ENCODE data around the gene MDM2. TPM values are rescaled to one million over a fixed set of nuclear protein-coding genes. Genes with fewer than 3 reads are reported as not detected.

MDM2 gene
- total RNA-seq, 1 donor from 2014 or later, result 36.0 TPM

DNA sequence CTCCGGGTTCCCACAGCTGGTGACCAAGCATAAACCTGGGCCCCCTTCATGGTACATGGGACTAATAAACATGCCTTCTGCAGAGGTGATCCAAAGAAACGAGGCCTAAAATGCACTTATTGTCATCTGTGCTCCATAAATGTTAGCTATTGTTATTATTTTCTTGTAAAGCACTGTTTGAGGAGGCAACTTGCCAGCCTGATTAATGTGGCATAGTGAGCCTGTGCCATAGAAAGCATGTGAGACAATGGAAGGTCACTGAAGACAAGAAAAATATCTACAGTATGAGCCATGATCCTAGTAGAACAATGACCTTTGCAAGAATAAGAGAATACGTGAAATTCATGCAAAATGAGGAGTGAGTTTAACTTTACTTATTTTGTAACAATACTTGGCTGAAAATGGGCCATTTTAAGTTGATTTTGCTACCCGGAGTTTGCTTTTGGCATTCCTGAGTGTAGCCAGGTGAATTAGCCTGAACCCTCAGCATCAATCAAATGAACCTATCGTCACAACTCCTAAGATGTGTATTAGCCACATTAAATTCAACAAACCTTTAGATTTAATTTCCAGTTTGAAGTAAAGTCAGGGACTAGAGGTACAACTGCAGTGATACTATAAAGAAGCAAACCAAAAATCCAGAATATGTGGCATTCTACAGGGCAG lies 72.8 kb downstream of the MDM2 start:
- Histone ChIP-seq H3K36me3 (peaks cover 4% of the 10 kb centered on the region), H3K27ac (replicated peaks) (no peak overlapping the region), H3K4me1 (peaks cover 7% of the 10 kb centered on the region), H3K27me3 (ENCODE audit: low read depth) (no peaks in the 10 kb centered on the region), H3K9me3 (replicated peaks) (peaks cover 13% of the 10 kb centered on the region), H3K4me3 (no peak overlapping the region)
- intact Hi-C loops (cut with micrococcal nuclease), result no loop called here
- DNase-seq, result no peak
- TF ChIP-seq, protein P1, sequence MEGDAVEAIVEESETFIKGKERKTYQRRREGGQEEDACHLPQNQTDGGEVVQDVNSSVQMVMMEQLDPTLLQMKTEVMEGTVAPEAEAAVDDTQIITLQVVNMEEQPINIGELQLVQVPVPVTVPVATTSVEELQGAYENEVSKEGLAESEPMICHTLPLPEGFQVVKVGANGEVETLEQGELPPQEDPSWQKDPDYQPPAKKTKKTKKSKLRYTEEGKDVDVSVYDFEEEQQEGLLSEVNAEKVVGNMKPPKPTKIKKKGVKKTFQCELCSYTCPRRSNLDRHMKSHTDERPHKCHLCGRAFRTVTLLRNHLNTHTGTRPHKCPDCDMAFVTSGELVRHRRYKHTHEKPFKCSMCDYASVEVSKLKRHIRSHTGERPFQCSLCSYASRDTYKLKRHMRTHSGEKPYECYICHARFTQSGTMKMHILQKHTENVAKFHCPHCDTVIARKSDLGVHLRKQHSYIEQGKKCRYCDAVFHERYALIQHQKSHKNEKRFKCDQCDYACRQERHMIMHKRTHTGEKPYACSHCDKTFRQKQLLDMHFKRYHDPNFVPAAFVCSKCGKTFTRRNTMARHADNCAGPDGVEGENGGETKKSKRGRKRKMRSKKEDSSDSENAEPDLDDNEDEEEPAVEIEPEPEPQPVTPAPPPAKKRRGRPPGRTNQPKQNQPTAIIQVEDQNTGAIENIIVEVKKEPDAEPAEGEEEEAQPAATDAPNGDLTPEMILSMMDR (IDR thresholded peaks at IDR 0.05; ENCODE audit: borderline replicate concordance), result no peak

DNA sequence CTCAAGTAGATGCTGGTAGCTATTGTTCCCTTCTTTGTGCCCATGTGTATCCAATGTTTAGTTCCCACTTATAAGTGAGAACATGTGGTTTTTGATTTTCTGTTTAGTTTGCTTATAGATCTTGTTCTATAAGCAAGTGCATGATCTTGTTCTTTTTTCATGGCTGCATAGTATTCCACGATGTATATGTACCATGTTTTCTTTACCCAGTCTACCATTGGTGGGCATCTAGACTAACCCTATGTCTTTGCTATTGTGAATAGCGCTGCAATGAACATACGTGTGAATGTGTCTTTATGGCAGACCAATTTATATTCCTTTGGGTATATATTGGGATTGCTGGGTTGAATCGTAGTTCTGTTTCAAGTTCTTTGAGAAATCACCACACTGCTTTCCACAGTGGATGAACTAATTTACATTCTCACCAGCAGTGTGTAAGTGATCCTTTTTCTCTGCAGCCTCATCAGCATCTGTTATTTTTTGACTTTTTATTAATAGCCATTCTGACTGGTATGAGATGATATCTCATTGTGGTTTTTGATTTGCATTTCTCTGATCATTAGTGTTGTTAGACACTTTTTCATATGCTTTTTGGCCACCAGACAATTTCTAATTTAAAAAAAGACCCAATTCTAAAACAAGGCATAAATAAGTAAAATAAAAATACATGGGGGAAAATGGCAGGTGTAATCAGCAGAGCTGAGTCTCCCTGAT lies 74.4 kb downstream of the MDM2 start:
- no peaks in the 10 kb centered on the region for H3K27me3 ChIP-seq (ENCODE audit: low read depth)
- TF ChIP-seq, protein P1 (IDR thresholded peaks at IDR 0.05; ENCODE audit: borderline replicate concordance), result no peak
- H3K4me1 ChIP-seq, result no peaks in the 10 kb centered on the region
- intact Hi-C loops (cut with micrococcal nuclease), result no loop called here
- H3K36me3 ChIP-seq, result peaks cover 4% of the 10 kb centered on the region
- H3K4me3 ChIP-seq, result no peak overlapping the region
- DNase-seq, result no peak
- no peak overlapping the region for H3K27ac ChIP-seq (replicated peaks)
- peaks cover 13% of the 10 kb centered on the region for H3K9me3 ChIP-seq (replicated peaks)

DNA sequence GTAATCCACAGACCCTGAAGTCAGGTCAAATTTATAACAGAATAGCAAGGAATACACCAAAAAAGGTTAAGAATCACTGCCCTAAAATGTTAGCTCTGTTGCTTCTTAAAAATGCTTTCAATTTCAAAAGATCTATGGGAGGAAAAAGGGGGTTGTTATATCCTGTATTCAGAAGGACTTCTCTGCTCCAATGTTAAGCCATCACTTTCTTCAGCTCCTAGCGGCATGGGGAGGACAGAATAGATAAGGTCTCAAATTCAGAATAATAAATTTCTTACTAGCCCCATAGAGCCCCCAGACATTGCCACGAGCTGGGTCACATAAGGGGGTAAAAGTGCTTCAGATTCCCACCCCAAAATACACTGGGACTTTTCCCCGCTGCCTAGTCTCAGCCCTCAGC lies 75.2 kb downstream of the MDM2 start:
- TF ChIP-seq, protein P1 (IDR thresholded peaks at IDR 0.05; ENCODE audit: borderline replicate concordance), result no peak
- H3K36me3 ChIP-seq, result peaks cover 4% of the 10 kb centered on the region
- H3K4me1 ChIP-seq, result no peaks in the 10 kb centered on the region
- H3K27ac ChIP-seq (replicated peaks), result no peak overlapping the region
- intact Hi-C loops (cut with micrococcal nuclease), result no loop called here
- no peaks in the 10 kb centered on the region for H3K27me3 ChIP-seq (ENCODE audit: low read depth)
- peaks cover 11% of the 10 kb centered on the region for H3K9me3 ChIP-seq (replicated peaks)
- no peak for DNase-seq
- H3K4me3 ChIP-seq, result no peak overlapping the region

DNA sequence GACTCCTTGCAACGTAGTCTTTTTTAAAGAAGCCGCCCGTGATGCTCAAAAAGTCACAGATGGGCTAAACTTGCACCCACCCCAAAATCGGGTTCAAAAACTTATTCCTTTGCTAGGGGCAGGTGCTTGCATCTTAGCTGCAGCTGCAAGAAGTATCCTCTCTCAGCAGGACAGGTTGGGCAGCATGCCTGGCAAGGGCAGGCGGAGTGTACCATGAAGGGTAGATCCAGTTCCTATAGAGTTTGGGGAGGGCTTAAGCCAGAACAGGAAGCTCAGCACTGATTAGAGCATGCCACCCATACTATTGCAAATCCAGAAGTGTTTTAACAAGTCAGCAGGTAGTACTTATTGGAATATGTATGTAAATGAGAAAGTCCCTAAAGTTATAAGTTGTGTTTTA lies 76.3 kb downstream of the MDM2 start:
- Histone ChIP-seq H3K4me3 (no peak overlapping the region), H3K36me3 (peaks cover 4% of the 10 kb centered on the region), H3K27ac (replicated peaks) (no peak overlapping the region), H3K27me3 (ENCODE audit: low read depth) (no peaks in the 10 kb centered on the region), H3K9me3 (replicated peaks) (peaks cover under 1% of the 10 kb centered on the region), H3K4me1 (no peaks in the 10 kb centered on the region)
- DNase-seq, result no peak
- intact Hi-C loops (cut with micrococcal nuclease), result no loop called here
- TF ChIP-seq, protein P1 (IDR thresholded peaks at IDR 0.05; ENCODE audit: borderline replicate concordance), result no peak

DNA sequence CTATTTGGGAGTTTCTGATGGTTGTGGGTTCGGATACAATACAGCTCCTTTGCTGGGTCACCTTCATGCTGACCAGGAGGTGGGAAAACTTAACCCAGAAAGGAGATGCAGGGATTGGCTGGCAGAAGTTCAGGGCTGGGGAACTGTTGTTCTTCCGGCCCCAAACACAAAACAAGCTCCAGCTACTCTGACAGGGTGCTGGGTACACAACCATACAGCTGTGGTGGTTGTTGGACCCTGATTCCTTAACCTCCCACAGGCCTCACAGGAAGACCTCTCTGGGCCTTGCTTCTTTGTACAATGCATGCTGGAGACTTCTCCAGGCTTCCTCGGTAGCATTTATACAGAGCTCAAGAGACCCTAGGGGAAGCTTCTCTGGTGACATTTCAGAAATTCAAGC lies 77.4 kb downstream of the MDM2 start:
- DNase-seq, result no peak
- TF ChIP-seq, protein P1 (IDR thresholded peaks at IDR 0.05; ENCODE audit: borderline replicate concordance), result no peak
- no peaks in the 10 kb centered on the region for H3K9me3 ChIP-seq (replicated peaks)
- intact Hi-C loops (cut with micrococcal nuclease), result no loop called here
- H3K4me3 ChIP-seq, result no peak overlapping the region
- H3K27me3 ChIP-seq (ENCODE audit: low read depth), result no peaks in the 10 kb centered on the region
- peaks cover 4% of the 10 kb centered on the region for H3K36me3 ChIP-seq
- no peaks in the 10 kb centered on the region for H3K4me1 ChIP-seq
- no peak overlapping the region for H3K27ac ChIP-seq (replicated peaks)
